Measurements from ENCODE around the gene CD1B.

DNA sequence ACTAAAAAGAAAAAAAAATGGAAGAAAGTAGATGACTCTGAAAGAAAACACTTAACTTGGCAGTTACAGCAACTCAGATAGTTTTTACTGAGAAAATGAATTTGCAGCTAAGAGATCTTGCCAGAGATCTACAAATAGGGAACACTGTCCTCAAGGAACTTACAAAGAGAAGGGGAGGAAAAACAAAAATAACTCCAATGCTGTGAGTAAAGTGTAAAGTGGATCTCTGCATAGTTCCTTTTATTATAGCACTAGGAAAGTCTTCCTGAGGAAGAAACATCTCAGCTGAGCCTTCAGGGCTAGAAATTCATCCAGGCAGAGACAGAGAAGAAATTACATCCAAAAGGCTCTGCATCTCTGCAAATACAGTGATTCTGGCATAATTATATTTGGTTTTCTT is 3.9 kb downstream of the CD1B start:
- TF ChIP-seq, protein P1, sequence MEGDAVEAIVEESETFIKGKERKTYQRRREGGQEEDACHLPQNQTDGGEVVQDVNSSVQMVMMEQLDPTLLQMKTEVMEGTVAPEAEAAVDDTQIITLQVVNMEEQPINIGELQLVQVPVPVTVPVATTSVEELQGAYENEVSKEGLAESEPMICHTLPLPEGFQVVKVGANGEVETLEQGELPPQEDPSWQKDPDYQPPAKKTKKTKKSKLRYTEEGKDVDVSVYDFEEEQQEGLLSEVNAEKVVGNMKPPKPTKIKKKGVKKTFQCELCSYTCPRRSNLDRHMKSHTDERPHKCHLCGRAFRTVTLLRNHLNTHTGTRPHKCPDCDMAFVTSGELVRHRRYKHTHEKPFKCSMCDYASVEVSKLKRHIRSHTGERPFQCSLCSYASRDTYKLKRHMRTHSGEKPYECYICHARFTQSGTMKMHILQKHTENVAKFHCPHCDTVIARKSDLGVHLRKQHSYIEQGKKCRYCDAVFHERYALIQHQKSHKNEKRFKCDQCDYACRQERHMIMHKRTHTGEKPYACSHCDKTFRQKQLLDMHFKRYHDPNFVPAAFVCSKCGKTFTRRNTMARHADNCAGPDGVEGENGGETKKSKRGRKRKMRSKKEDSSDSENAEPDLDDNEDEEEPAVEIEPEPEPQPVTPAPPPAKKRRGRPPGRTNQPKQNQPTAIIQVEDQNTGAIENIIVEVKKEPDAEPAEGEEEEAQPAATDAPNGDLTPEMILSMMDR (IDR thresholded peaks at IDR 0.05; ENCODE audit: poor library complexity, severe bottlenecking): no peak
- TF ChIP-seq POLR2AphosphoS5 (IDR thresholded peaks at IDR 0.05): no peak
- TF ChIP-seq EP300 (conservative IDR thresholded peaks at IDR 0.05; ENCODE audit: poor library complexity, severe bottlenecking): no peak
- TF ChIP-seq, protein P2, sequence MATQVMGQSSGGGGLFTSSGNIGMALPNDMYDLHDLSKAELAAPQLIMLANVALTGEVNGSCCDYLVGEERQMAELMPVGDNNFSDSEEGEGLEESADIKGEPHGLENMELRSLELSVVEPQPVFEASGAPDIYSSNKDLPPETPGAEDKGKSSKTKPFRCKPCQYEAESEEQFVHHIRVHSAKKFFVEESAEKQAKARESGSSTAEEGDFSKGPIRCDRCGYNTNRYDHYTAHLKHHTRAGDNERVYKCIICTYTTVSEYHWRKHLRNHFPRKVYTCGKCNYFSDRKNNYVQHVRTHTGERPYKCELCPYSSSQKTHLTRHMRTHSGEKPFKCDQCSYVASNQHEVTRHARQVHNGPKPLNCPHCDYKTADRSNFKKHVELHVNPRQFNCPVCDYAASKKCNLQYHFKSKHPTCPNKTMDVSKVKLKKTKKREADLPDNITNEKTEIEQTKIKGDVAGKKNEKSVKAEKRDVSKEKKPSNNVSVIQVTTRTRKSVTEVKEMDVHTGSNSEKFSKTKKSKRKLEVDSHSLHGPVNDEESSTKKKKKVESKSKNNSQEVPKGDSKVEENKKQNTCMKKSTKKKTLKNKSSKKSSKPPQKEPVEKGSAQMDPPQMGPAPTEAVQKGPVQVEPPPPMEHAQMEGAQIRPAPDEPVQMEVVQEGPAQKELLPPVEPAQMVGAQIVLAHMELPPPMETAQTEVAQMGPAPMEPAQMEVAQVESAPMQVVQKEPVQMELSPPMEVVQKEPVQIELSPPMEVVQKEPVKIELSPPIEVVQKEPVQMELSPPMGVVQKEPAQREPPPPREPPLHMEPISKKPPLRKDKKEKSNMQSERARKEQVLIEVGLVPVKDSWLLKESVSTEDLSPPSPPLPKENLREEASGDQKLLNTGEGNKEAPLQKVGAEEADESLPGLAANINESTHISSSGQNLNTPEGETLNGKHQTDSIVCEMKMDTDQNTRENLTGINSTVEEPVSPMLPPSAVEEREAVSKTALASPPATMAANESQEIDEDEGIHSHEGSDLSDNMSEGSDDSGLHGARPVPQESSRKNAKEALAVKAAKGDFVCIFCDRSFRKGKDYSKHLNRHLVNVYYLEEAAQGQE (IDR thresholded peaks at IDR 0.05; ENCODE audit: borderline replicate concordance): no peak
- TF ChIP-seq RAD21 (conservative IDR thresholded peaks at IDR 0.05): no peak
- no peak for TF ChIP-seq SMC3 (conservative IDR thresholded peaks at IDR 0.05; ENCODE audit: poor library complexity)
- no peak for TF ChIP-seq TAF1 (IDR thresholded peaks at IDR 0.05; ENCODE audit: low read depth)
- TF ChIP-seq MXI1 (conservative IDR thresholded peaks at IDR 0.05; ENCODE audit: poor library complexity, severe bottlenecking): no peak
